MG63 (cell line): ENCODE data around the gene SOX14. TPM values are rescaled to one million over a fixed set of nuclear protein-coding genes. Genes with fewer than 3 reads are reported as not detected.

Experiments used
- DNase-seq: peaks from one replicate; pipeline ENCODE4 v3.0.0-alpha.2; 2020
- H3K27me3 ChIP-seq: fragments of 250-450 bp; sonication (Bioruptor Pico); 2 replicates; pipeline ENCODE4 v1.5.1; 2020; ENCODE audit warnings: mild to moderate bottlenecking, moderate library complexity
- H3K36me3 ChIP-seq: fragments of 250-450 bp; sonication (Bioruptor Pico); 2 replicates; pipeline ENCODE4 v1.5.1; 2020; ENCODE audit warnings: mild to moderate bottlenecking, moderate library complexity
- H3K4me3 ChIP-seq: fragments of 250-450 bp; sonication (Bioruptor Pico); 2 replicates; pipeline ENCODE4 v1.5.1; 2020; ENCODE audit warnings: mild to moderate bottlenecking, moderate library complexity
- H3K9me3 ChIP-seq: fragments of 250-450 bp; sonication (Bioruptor Pico); 2 replicates; pipeline ENCODE4 v1.5.1; 2020; ENCODE audit warnings: mild to moderate bottlenecking, moderate library complexity
- total RNA-seq: library from RNA; depleted of rRNA; stranded (reverse); fragments of >200 nt; shearing (Covaris generic); gene quantifications from 2 replicates; pipeline ENCODE4 v1.2.3, GENCODE V29; 2014; ENCODE audit warnings: low replicate concordance; rRNA removed

Gene SOX14
- not detected in 2 replicates for total RNA-seq

GRCh38 chr3:137764001-137764433 lies at the start of gene SOX14:
Gene SOX14 (plus strand): TSS chr3:137764315. CDS start chr3:137764785, 470 bp downstream.
- Histone ChIP-seq H3K36me3 (no peaks in the 10 kb centered on the region), H3K27me3 (peaks cover 90% of the 10 kb centered on the region), H3K4me3 (peak within 1 kb of the TSS; percentile 15), H3K9me3 (no peaks in the 10 kb centered on the region)
- DNase-seq = no peak

- Histone ChIP-seq H3K4me3 (no peak overlapping the region), H3K36me3 (no peaks in the 10 kb centered on the region), H3K27me3 (peaks cover 9% of the 10 kb centered on the region), H3K9me3 (peaks cover 2% of the 10 kb centered on the region; the same call in 1 of the 2 replicates)
- DNase-seq = no peak
These were observed 49.6 kb upstream of the SOX14 start for GRCh38 chr3:137714551-137714950.

- no peaks in the 10 kb centered on the region for H3K9me3 ChIP-seq
- no peaks in the 10 kb centered on the region for H3K36me3 ChIP-seq
- H3K4me3 ChIP-seq = no peak overlapping the region
- DNase-seq = no peak
- no peaks in the 10 kb centered on the region for H3K27me3 ChIP-seq
These were observed 39.9 kb upstream of the SOX14 start for GRCh38 chr3:137724240-137724639.

- H3K4me3 ChIP-seq = no peak overlapping the region
- DNase-seq = no peak
- peaks cover 5% of the 10 kb centered on the region for H3K27me3 ChIP-seq
- no peaks in the 10 kb centered on the region for H3K36me3 ChIP-seq
- H3K9me3 ChIP-seq = peaks cover 11% of the 10 kb centered on the region
These were observed 26.9 kb upstream of the SOX14 start for GRCh38 chr3:137737208-137737607.

GRCh38 chr3:137738710-137739109 lies 25.4 kb upstream of the SOX14 start:
- Histone ChIP-seq H3K4me3 (no peak overlapping the region), H3K9me3 (peaks cover 9% of the 10 kb centered on the region), H3K27me3 (peaks cover 5% of the 10 kb centered on the region; the same call in 1 of the 2 replicates), H3K36me3 (no peaks in the 10 kb centered on the region)
- DNase-seq = no peak

- no peak for DNase-seq
- H3K9me3 ChIP-seq = no peaks in the 10 kb centered on the region
- peaks cover 10% of the 10 kb centered on the region; the same call in 1 of the 2 replicates for H3K27me3 ChIP-seq
- H3K36me3 ChIP-seq = no peaks in the 10 kb centered on the region
- no peak overlapping the region for H3K4me3 ChIP-seq
These were observed 20.5 kb upstream of the SOX14 start for GRCh38 chr3:137743608-137744007.

GRCh38 chr3:137746808-137747207 lies 17.3 kb upstream of the SOX14 start:
- no peak overlapping the region for H3K4me3 ChIP-seq
- no peaks in the 10 kb centered on the region for H3K36me3 ChIP-seq
- H3K27me3 ChIP-seq = peaks cover 7% of the 10 kb centered on the region
- H3K9me3 ChIP-seq = no peaks in the 10 kb centered on the region
- DNase-seq = no peak

GRCh38 chr3:137759505-137759904 lies 4.6 kb upstream of the SOX14 start:
- H3K27me3 ChIP-seq = peaks cover 50% of the 10 kb centered on the region

GRCh38 chr3:137760341-137761098 lies 3.6 kb upstream of the SOX14 start:
- DNase-seq = no peak
- H3K4me3 ChIP-seq = no peak overlapping the region
- H3K27me3 ChIP-seq = peaks cover 60% of the 10 kb centered on the region
- peaks cover 7% of the 10 kb centered on the region for H3K9me3 ChIP-seq
- no peaks in the 10 kb centered on the region for H3K36me3 ChIP-seq

More at GRCh38 chr3:137759505-137759904, 4.6 kb upstream of the SOX14 start:
- Histone ChIP-seq H3K36me3 (no peaks in the 10 kb centered on the region), H3K4me3 (no peak overlapping the region), H3K9me3 (peaks cover 7% of the 10 kb centered on the region)
- no peak for DNase-seq

GRCh38 chr3:137761099-137761562 lies 3.0 kb upstream of the SOX14 start:
- no peak overlapping the region for H3K4me3 ChIP-seq
- H3K9me3 ChIP-seq = peaks cover under 1% of the 10 kb centered on the region
- H3K27me3 ChIP-seq = peaks cover 66% of the 10 kb centered on the region
- H3K36me3 ChIP-seq = no peaks in the 10 kb centered on the region
- DNase-seq = no peak

- no peak for DNase-seq
- Histone ChIP-seq H3K36me3 (no peaks in the 10 kb centered on the region), H3K4me3 (no peak overlapping the region), H3K9me3 (no peaks in the 10 kb centered on the region), H3K27me3 (peaks cover 73% of the 10 kb centered on the region)
These were observed 2.3 kb upstream of the SOX14 start for GRCh38 chr3:137761563-137762503.

- H3K9me3 ChIP-seq = no peaks in the 10 kb centered on the region
- peaks cover 84% of the 10 kb centered on the region for H3K27me3 ChIP-seq
- no peak for DNase-seq
- no peaks in the 10 kb centered on the region for H3K36me3 ChIP-seq
- H3K4me3 ChIP-seq = no peak overlapping the region
These were observed 1.2 kb upstream of the SOX14 start for GRCh38 chr3:137762674-137763593.

- H3K4me3 ChIP-seq = peak overlapping the region; percentile 15
- no peaks in the 10 kb centered on the region for H3K36me3 ChIP-seq
- DNase-seq = no peak
- peaks cover 89% of the 10 kb centered on the region for H3K27me3 ChIP-seq
- H3K9me3 ChIP-seq = no peaks in the 10 kb centered on the region
These were observed 549 bp upstream of the SOX14 start for GRCh38 chr3:137763594-137763938.

- Histone ChIP-seq H3K27me3 (peaks cover 97% of the 10 kb centered on the region), H3K4me3 (no peak overlapping the region), H3K9me3 (no peaks in the 10 kb centered on the region), H3K36me3 (no peaks in the 10 kb centered on the region)
- DNase-seq = no peak
These were observed 621 bp downstream of the SOX14 start for GRCh38 chr3:137764563-137765309.

GRCh38 chr3:137765310-137766033 lies 1.4 kb downstream of the SOX14 start:
- Histone ChIP-seq H3K36me3 (no peaks in the 10 kb centered on the region), H3K27me3 (peaks cover 100% of the 10 kb centered on the region), H3K4me3 (no peak overlapping the region), H3K9me3 (no peaks in the 10 kb centered on the region)
- no peak for DNase-seq
